Epithelial cell of proximal tubule (primary cell): ENCODE measurements around the gene GRIK3. TPM values are rescaled to one million over a fixed set of nuclear protein-coding genes. Genes with fewer than 3 reads are reported as not detected.

Experiments
- DNase-seq: peaks from one replicate; pipeline ENCODE4 v3.0.0-alpha.2; 2011; ENCODE audit warnings: low read depth
- H3K4me3 ChIP-seq: 2 replicates; pipeline ENCODE4 v1.5.1; 2011; ENCODE audit warnings: low read depth, mild to moderate bottlenecking, low read length
- total RNA-seq: library from RNA; depleted of rRNA; stranded (reverse); fragments of >200 nt; gene quantifications from 2 replicates; pipeline ENCODE4 v1.2.3, GENCODE V29; 2015
- TF ChIP-seq, protein P1 (sequence below): conservative IDR thresholded peaks from 2 replicates; pipeline ENCODE4 v1.5.1; 2012; ENCODE audit warnings: low read depth, mild to moderate bottlenecking, low read length

Gene GRIK3
- total RNA-seq, 1 donor from 2014 or later = not detected

DNA sequence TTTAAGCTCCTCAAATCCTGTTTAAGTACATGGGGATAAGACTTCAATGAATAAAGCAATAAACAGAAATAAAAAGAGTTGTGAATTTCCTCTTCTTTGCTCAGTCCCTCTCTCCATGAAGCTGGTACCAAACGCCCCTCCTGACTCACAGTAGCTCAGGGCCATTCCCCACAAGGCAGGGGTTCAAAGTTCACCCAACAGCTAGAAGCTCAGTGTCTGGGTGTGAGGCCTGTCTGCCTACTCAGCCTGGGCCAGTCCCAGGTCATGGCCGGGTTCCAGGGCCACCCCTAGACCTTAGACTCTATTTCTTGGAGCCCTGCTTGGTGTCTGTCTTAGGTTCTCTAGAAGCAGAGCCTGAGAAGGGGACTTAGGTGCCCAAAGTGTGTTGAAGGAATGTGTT is 251.5 kb downstream of the GRIK3 start:
- no peak overlapping the region for H3K4me3 ChIP-seq
- TF ChIP-seq, protein P1, sequence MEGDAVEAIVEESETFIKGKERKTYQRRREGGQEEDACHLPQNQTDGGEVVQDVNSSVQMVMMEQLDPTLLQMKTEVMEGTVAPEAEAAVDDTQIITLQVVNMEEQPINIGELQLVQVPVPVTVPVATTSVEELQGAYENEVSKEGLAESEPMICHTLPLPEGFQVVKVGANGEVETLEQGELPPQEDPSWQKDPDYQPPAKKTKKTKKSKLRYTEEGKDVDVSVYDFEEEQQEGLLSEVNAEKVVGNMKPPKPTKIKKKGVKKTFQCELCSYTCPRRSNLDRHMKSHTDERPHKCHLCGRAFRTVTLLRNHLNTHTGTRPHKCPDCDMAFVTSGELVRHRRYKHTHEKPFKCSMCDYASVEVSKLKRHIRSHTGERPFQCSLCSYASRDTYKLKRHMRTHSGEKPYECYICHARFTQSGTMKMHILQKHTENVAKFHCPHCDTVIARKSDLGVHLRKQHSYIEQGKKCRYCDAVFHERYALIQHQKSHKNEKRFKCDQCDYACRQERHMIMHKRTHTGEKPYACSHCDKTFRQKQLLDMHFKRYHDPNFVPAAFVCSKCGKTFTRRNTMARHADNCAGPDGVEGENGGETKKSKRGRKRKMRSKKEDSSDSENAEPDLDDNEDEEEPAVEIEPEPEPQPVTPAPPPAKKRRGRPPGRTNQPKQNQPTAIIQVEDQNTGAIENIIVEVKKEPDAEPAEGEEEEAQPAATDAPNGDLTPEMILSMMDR = no peak
- DNase-seq = no peak

DNA sequence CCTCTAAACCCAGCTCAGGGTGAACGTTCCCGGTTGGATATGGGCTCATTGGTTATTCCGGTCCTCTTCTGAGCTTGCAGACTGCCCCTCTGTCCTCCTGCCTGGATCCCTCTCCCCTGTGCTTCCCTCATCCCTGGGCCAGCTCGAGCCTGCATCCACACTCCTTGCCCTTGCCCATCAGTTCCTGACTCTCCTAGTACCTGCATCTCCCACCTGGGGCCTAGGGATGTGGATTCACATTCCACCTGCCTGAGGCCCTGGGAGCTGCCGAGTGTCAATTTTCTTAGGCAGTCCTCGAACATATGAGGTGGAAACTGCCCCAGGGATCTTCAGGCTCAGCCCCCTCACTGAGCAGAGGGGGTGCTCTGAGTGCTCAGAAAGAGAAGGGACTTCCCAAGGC is 252.2 kb downstream of the GRIK3 start:
- H3K4me3 ChIP-seq = no peak overlapping the region
- no peak for DNase-seq

DNA sequence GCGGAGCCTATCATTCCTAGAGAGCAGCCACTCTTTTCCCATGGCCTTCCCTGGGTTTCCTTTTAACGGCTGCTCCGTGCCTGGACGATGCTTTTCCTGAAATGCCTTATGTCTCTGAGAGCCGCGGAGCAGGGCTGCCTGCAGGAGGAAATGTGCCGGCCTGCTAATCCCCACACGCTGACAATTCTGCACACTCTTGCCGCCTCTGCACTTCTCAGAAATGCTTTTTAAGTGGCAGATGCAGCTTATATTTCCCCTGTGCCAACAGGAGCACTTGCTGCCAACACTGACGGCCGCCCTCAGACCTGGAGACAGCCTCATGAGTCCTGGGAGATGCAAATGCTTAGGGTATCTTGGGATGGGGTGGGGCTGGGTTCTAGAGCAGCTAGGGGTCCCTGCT is 253.2 kb downstream of the GRIK3 start:
- H3K4me3 ChIP-seq = no peak overlapping the region
- TF ChIP-seq, protein P1 = no peak
- no peak for DNase-seq

More for the DNA sequence above, 252.2 kb downstream of the GRIK3 start:
- TF ChIP-seq, protein P1 = no peak

DNA sequence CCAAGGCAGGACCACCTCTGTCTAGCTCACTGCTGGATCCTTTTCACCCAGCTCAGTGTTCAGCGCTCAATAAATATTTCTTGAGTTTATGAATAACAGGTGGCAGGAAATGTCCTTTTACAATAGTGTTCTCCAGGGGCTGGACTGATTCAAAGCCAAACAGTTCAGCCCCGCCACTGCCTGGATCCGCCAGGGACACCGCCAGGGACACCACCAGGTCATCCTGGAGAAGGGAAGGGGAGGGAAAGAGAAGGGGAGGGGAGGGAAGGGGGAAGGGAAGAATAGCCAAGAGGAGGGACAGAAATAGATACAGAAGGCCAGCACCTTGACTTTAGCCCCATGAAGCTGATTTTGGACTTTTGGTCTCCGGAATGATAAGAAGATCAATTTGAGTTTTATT is 255.6 kb downstream of the GRIK3 start:
- no peak overlapping the region for H3K4me3 ChIP-seq
- TF ChIP-seq, protein P1 = no peak
- no peak for DNase-seq

DNA sequence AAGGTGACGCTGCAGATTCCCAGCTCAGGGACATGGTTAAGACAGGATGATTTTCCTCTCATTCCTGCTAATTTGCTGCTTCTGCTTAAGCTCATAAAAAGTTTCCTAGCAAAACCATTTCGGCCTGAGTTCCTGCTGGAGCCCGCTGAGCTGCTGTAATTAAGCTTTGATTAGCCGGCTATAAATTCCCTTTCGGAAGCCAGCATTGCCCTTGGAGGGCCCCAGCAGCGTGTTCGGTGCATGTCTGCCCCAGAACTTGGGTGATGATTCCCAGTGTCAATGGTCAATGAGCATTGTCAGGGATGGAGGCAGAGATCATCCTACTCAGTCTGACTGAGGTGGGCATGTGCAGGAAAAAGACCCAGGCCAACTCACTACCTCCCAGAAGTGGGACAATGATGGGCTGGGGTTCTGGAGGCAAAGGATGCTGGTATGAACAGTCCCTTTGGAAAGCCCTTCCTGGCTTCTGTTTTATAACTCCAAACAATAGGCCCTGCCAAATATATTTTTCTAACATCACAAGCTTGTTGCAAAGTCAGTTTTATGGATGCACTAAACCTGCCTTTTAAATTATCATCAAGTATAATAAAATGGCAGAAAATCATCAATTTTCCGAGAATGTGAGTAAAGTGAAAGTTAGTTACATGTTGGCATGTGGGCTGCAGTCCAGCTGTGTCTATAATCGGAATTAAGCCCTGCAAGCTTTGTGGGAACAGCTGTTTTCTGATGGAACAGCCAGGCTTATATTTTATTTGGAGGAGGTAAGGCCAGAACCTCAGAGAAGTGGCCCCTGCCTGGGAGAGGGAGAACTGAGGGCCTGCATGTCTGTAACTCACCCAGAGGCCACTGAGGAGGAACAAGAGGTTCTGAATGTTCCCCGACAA is 257.1 kb downstream of the GRIK3 start:
- H3K4me3 ChIP-seq = no peak overlapping the region
- no peak for DNase-seq
- TF ChIP-seq, protein P1 = no peak

DNA sequence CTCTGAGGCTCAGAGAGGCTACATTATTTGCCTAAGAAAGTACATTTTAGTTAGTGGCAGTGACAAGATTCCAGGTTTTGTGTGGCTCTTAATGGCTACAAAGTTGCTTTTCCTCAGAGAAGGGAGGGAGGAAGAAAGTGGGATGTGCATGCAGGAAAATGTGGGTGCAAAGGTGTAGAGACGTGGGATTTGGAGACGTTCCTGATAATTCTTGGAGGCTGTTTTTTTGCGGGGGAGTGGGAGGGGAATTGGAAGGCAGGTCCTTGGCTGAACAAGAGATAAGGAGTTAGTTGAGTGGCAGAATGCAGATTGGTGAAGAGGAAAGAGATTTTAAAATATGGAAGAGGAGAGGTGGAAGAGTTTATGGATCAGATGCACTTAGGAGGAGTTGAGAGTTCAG is 258.1 kb downstream of the GRIK3 start:
- no peak for DNase-seq
- H3K4me3 ChIP-seq = no peak overlapping the region
- TF ChIP-seq, protein P1 = no peak

DNA sequence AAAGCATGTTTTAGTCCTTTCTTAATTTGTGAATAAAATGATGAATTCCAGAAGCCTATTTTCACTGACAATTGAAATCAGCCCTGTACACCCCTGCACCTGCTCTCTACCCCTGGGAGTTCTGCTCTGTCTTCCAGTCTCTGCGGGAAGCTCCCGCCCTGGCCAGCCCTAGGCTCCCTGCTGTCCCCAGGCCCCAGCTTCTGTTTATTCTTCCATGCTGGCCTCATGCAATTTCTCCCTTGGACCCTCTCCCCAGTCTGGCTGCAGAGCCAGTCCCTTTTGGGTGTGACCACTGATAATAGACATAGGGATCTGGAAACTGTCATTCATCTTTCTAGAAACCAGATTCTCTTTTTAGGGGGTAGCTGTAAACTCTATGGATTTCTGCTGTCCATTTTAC is 258.6 kb downstream of the GRIK3 start:
- no peak for DNase-seq
- TF ChIP-seq, protein P1 = no peak
- no peak overlapping the region for H3K4me3 ChIP-seq
